HL-60 (cell line): ENCODE results near the gene EYA4.

Experiments
- DNase-seq, 2 experiments: peaks; one replicate each; pipeline ENCODE4 v3.0.0-alpha.2; 2010 to 2020; ENCODE audit warnings: low read depth in 1 of 2, low spot score in 1 of 2
- H3K27ac ChIP-seq: fragments of 250-450 bp; sonication (Bioruptor Pico); replicated peaks from 2 replicates; pipeline ENCODE4 v1.5.1; 2020; ENCODE audit warnings: mild to moderate bottlenecking, moderate library complexity
- H3K27me3 ChIP-seq: fragments of 250-450 bp; sonication (Bioruptor Pico); 2 replicates; pipeline ENCODE4 v1.5.1; 2021; ENCODE audit warnings: mild to moderate bottlenecking, moderate library complexity; ENCODE audit not compliant: insufficient read depth, poor library complexity, severe bottlenecking
- H3K4me3 ChIP-seq: replicated peaks from 2 replicates; pipeline ENCODE4 v1.5.1; 2011; ENCODE audit warnings: mild to moderate bottlenecking, control low read depth, low read length; ENCODE audit not compliant: insufficient read depth
- CTCF ChIP-seq: IDR thresholded peaks from one replicate; pipeline ENCODE4 v1.5.1; 2011; ENCODE audit warnings: low read length, control low read depth, inconsistent platforms; ENCODE audit not compliant: insufficient read depth
- GABPA ChIP-seq: IDR thresholded peaks from 2 replicates; pipeline ENCODE4 v1.6.1; 2012; ENCODE audit warnings: low read depth
- POLR2AphosphoS5 ChIP-seq: IDR thresholded peaks from 2 replicates; pipeline ENCODE4 v1.6.1; 2012; ENCODE audit warnings: low read depth
- SPI1 ChIP-seq: IDR thresholded peaks from 2 replicates; pipeline ENCODE4 v1.6.1; 2012; ENCODE audit warnings: low read depth, mild to moderate bottlenecking, borderline replicate concordance
- TF ChIP-seq, protein P1 (sequence below): IDR thresholded peaks from 2 replicates; pipeline ENCODE4 v1.6.1; 2012; ENCODE audit warnings: low read depth; ENCODE audit not compliant: insufficient replicate concordance

Gene EYA4

DNA sequence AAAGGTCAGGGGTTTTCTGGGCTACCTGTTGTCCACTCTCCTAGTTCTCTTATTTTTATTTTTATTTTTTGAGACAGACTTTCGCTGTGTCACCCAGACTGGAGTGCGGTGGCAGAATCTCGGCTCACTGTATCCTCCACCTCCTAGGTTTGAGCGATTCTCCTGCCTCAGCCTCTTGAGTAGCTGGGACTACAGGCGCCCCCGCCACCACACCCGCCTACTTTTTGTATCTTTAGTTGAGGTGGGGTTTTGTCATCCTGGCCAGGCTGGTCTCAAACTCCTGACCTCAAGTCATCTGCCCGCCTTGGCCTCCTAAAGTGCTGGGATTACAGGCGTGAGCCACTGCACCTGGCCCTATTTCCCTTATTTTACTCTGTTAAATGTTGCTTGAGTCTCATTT lies 149.0 kb downstream of the EYA4 start:
- TF ChIP-seq SPI1 (no peak), CTCF (no peak), POLR2AphosphoS5 (no peak), GABPA (no peak)
- TF ChIP-seq, protein P1, sequence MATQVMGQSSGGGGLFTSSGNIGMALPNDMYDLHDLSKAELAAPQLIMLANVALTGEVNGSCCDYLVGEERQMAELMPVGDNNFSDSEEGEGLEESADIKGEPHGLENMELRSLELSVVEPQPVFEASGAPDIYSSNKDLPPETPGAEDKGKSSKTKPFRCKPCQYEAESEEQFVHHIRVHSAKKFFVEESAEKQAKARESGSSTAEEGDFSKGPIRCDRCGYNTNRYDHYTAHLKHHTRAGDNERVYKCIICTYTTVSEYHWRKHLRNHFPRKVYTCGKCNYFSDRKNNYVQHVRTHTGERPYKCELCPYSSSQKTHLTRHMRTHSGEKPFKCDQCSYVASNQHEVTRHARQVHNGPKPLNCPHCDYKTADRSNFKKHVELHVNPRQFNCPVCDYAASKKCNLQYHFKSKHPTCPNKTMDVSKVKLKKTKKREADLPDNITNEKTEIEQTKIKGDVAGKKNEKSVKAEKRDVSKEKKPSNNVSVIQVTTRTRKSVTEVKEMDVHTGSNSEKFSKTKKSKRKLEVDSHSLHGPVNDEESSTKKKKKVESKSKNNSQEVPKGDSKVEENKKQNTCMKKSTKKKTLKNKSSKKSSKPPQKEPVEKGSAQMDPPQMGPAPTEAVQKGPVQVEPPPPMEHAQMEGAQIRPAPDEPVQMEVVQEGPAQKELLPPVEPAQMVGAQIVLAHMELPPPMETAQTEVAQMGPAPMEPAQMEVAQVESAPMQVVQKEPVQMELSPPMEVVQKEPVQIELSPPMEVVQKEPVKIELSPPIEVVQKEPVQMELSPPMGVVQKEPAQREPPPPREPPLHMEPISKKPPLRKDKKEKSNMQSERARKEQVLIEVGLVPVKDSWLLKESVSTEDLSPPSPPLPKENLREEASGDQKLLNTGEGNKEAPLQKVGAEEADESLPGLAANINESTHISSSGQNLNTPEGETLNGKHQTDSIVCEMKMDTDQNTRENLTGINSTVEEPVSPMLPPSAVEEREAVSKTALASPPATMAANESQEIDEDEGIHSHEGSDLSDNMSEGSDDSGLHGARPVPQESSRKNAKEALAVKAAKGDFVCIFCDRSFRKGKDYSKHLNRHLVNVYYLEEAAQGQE, result no peak

GRCh38 chr6:133392015-133392414 lies 150.9 kb downstream of the EYA4 start:
- DNase-seq, result no peak
- TF ChIP-seq SPI1 (no peak), POLR2AphosphoS5 (no peak), GABPA (no peak), CTCF (no peak)
- TF ChIP-seq, protein P1, result no peak
- no peak overlapping the region for H3K27ac ChIP-seq
- H3K4me3 ChIP-seq, result no peak overlapping the region
- no peaks in the 10 kb centered on the region for H3K27me3 ChIP-seq

More for the DNA sequence above, 149.0 kb downstream of the EYA4 start:
- Histone ChIP-seq H3K4me3 (no peak overlapping the region), H3K27ac (no peak overlapping the region), H3K27me3 (no peaks in the 10 kb centered on the region)
- DNase-seq, result no peak

DNA sequence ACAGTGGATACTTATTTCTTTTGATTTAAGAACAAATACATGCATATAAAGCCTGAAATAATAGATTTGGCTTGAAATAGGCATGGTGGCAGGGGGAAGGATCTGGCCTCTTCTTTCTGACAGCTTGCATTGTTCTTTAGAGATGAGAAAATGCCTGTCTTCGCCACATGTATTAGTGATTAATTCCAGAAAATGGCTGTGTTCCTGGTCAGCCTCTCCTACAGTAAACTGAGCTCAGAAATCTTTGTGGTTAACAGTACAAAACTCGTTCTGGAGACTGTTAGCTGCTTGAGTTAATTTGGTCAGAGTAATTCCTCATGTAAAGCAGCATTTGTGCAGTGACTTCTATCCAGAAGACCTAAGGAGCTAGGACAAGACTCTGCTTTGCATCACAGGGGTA lies 151.5 kb downstream of the EYA4 start:
- Histone ChIP-seq H3K27me3 (no peaks in the 10 kb centered on the region), H3K27ac (no peak overlapping the region), H3K4me3 (no peak overlapping the region)
- TF ChIP-seq SPI1 (no peak), POLR2AphosphoS5 (no peak), CTCF (no peak), GABPA (no peak)
- TF ChIP-seq, protein P1, result no peak
- DNase-seq, result no peak
